GM19397 (cell line): ENCODE measurements around the gene HDGFL3.
"Not testable (repeated sequence)": the region's sequence is repeated elsewhere in the genome, so short reads cannot be mapped to it uniquely, and the experiment has no call there.

Source experiments
- ATAC-seq: cut with Tn5 transposase; IDR thresholded peaks from one replicate; pipeline ENCODE4 v1.9.1; 2021; ENCODE audit warnings: mild to moderate bottlenecking, moderate library complexity; ENCODE audit not compliant: unreplicated experiment

Gene HDGFL3

DNA sequence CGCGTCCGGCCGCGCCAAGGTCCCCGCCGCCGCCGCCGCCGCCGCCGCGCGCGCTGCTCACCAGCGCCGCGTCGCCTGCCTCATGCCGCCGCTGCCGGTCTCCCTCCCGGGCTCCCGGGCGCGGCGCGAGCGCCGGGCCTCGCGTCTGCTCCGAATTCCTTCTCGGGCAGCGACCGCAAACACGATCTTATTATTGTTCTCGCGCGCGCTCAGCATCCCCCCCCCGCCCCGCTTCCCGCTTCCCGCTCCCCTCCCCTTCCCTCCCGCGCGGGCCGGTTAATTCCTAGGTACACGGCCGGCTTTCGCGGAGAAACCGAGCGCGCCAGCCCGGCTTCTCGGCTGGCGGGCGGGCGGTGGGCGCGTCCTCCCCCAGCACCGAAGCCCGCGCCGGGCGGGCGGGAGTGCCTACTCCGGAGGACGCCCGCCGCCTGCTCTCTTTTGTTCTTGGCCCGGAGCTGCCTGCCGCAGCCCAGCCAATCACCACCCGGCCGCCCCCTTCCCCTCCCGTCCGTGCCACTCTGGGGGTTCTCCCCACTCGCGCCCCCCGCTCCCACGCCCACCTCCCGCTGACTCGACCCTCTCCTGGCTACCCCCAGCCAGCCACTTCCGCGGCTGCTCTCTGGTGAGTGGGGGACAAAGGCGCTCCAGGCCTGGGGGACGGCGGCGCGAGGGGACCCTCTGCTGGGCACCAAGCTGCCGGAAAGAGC is at the start of gene HDGFL3:
TSS of gene HDGFL3 (minus strand) at position 164 of the 707 bp plus-strand sequence. CDS start 409 bp downstream, outside the sequence.
- peak; percentile 50 for ATAC-seq

DNA sequence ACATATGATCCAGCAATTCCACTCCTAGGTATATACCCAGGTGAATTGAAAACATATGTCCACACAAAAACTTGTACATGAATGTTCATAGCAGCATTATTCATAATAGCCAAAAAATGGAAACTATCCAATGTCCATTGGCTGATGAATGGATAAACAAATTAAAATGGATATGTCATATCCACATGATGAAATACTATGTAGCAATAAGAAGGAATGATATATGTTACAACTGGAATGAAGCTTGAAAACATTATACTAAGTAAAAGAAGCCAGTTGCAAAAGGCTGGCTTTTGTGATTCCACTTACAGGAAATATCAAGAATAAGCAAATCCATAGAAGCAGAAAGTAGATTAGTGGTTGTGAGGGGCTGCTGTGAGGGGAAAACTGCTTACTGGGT is 43.2 kb upstream of the HDGFL3 start:
- no peak for ATAC-seq

DNA sequence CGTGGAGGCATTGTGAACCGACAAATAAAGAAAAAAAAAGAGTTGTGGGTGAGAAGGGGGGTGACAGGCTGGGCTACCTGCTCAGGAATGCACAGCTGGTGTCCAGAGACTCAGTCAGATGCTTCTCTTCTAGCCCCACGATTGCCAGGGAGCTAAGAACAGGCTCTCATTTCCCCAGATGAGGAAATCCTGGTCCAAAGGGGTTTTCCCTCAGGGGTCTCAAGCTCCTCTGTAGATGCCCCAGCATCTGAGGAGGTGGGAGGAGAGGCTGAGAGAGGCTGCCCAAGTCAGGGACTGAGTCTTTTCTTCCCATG is 41.4 kb upstream of the HDGFL3 start:
- no peak for ATAC-seq

DNA sequence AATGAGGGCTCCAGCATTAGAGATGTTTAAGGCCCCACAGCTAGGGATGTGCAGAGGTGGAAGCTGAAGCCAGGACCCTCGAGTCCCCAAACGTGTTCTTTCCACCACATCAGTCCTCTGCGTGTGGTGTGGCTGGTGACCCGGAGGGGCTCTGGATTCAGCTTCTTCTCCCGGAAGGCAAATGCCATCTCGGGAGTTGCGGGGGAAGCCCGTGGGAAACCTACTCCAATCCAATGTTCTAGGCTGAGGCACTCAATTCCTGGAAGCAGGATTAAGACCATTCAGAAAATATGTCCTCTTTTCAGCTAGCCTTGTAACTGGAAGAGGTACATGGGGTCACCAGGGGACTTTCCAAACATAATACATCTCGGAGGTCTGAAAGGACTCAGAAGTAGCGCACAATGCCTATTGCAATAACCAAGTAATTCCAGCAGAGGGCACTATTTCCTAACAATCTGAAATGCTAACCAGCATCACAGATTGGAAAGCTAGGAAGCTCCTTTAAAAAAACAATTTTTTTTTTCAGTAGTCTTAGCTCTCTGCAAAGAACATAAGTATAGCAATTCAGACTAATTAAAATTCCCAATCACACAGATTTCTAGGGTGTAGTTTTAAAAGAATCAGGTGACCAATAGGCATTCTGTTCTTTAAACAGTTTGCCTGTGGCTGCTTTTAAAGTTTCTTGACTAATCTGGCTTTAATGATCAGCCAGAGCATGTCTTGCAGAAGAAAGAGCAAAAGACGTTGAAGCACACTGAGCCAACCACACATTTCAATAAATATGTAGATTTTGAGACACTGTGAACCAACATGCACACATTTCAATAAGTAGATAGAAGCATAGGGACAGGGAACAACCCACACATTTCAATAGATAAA is 40.8 kb upstream of the HDGFL3 start:
- ATAC-seq: no peak

DNA sequence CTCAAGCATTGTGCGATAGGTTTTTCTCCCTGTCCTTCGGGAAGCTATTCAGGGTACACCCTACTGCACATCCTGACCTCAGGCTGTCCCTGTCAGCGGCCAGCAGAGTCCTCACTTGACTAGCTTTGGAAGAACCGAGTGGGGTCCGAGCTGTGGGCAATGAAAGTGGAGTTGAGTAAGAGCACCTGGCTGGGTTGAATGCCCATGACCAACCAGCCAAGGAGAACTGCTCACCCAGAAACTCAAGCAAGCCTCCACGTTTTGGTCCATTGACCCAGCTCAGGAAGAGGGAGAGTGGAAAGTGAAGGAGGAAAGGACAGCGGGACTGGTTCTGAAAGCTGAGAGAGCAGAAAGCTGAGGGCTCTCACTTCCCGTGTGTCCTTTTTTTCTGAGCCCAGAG is 36.0 kb upstream of the HDGFL3 start:
- no peak for ATAC-seq

DNA sequence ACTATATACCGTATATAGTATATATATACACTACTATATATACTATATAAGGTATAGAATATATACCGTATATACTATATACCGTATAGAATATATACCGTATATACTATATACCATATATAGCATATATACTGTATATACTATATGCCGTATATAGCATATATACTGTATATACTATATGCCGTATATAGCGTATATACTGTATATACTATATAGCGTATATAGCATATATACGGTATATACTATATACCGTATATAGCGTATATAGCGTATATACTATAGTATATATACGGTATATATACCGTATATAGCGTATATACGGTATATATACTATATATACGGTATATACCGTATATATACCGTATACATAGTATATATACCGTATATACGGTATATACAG is 22.6 kb upstream of the HDGFL3 start:
- no peak for ATAC-seq

DNA sequence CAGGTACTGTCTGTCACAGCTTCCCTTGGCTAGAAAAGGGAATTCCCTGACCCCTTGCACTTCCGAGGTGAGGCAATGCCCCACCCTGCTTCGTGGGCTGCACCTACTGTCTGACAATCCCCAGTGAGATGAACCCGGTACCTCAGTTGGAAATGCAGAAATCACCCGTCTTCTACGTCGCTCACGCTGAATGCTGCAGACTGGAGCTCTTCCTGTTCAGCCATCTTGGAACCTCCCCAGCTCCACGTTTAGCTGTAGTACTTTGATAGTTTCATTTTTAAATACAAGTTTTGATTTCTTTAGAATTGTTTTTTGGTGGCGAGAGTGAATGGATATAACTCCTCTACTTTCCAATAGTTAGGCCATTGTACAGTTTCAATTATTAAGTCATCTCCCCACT is 17.8 kb upstream of the HDGFL3 start:
- ATAC-seq: no peak

DNA sequence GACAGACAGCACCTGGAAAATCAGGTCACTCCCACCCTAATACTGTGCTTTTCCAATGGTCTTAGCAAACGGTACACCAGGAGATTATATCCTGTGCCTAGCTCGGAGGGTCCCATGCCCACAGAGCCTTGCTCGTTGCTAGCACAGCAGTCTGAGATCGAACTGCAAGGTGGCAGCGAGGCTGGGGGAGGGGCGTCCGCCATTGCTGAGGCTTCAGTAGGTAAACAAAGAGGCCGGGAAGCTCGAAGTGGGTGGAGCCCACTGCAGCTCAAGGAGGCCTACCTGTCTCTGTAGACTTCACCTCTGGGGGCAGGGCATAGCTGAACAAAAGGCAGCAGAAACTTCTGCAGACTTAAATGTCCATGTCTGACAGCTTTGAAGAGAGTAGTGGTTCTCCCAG is 14.2 kb upstream of the HDGFL3 start:
- ATAC-seq: not testable (repeated sequence)

DNA sequence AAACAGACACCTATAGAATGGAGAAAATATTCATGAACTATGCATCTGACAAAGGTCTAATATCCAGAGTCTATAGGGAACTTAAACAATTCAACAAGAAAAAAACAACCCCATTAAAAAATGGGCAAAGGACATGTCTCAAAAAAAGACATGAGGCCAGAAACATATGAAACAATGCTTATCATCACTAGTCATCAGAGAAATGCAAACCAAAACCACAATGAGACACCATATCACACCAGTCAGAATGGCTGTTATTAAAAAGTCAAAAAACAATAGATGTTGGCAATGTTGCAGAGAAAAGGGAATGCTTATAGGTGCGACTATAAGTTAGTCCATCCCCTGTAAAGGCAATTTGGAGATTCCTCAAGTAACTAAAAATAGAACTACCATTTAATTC is 11.4 kb upstream of the HDGFL3 start:
- ATAC-seq: no peak

DNA sequence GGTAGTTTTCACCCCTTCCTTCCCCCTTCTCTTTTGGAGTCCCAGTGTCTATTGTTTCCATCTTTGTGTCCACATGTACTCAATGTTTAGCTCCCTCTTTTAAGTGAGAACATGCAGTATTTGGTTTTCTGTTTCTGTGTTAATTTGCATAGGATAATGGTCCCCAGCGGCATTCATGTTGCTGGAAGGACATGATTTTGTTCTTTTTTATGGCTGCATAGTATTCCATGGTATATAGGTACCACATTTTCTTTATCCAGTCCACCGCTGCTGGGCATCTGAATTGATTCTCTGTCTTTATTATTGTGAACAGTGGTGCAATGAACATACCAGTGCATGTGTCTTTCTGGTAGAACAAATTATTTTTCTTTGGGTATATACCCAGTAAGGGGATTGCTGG is 7.7 kb upstream of the HDGFL3 start:
- ATAC-seq: no peak

DNA sequence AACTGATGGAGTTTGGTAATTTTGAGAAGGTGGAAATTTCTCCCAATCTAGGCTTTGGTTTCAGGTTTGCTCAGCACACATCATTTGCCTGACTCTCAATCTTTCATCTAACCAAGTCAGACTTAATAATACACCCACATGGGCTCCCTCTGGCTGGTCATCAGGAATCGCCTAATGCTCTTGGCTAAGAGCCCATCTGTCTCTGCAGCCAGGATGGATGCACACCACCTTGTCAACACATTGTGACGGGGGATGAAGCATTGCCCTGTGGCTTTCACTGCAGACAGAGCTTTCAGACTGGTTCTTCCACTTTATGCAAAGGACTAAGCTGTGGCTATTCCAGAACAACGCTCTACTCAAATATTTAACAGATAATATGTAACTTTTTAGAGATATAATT is 3.0 kb upstream of the HDGFL3 start:
- ATAC-seq: no peak

DNA sequence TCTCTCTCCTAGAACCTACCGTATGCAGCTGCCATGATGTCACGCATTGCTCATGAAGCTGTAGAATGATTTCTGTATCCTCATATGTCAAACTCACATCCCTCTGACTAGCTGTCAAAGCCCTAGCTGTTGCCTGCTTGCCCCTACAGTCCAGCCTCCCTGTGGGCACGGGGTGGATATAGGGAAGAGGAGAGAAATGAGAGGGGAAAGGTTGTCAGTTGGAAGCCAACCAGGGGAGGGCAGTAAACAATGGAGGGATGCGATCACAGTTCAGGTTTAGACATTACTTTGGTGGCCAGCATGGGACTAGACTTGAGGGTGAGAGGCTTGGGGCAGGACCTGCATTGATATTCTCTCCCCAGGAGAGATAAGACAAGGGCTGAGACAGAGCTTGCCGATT is 1.7 kb upstream of the HDGFL3 start:
- no peak for ATAC-seq

DNA sequence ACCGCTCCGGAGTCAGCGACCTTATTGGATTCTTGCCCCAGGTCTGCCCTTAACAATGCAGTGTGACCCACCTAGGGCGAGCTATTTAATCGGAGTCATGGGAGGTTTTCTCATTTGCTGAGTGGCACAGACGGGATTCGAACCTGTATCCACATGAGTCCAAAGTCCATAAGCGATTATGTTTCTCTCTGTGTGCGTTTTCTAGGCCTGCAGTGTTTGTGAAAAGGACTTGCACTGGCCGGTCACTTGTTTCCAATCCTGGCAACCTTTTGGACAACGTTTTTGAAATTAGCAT is 691 bp upstream of the HDGFL3 start:
- no peak for ATAC-seq

DNA sequence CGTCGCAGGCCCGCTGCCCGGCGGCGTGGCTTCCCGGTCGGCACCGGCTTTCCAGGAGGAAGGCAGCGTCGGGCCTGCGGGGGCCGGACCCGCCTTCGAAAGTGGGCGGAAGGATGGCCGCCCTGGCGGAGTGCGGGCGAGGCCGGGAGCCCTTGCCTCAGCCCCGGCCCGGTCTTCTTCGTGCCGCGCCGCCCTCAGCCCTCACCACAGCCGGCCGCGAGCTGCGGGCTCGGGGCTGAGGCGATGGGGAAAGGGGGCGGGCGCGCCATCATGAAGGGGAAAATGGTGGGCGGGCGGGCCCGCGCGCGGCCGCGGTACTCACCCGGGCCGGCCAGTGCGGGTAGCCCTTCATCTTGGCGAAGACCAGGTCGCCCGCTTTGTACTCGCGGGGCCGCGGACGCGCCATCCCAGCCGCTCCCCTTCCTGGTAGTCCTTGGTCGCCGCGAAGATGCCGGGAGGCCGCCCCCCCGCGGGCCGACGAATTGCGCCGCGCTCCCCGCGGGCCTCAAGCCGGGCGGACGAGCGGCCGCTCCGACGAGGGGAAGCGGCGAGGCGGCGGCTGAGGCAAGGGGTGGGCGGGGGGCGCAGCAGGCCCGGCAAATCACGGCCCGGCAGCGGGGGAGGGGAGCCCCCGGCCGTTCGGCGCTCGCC is 489 bp downstream of the HDGFL3 start:
- ATAC-seq: peak; percentile 47

DNA sequence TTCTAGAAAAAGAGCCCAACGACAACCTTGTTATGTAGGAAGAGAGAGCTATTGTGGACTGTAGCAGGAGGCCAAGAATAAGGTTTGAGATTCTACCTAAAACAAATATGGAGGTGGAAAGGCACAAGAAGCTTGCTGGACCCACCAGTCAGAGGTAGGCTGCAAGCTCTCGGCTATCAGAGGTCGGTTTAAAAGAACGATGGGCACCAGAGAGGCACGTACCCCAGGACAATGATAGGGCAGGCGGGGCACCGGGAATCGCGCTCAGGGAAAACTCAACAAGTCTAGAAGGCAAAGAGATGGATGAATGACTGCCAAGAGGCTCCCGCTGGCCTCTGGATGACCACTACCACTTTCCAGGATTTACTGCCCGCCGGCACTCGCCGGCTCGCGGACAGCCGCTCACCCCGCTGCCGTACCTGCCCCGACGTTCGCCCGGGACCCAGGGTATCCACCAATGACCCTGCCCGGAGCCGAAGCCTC is 1.1 kb downstream of the HDGFL3 start:
- ATAC-seq: no peak

DNA sequence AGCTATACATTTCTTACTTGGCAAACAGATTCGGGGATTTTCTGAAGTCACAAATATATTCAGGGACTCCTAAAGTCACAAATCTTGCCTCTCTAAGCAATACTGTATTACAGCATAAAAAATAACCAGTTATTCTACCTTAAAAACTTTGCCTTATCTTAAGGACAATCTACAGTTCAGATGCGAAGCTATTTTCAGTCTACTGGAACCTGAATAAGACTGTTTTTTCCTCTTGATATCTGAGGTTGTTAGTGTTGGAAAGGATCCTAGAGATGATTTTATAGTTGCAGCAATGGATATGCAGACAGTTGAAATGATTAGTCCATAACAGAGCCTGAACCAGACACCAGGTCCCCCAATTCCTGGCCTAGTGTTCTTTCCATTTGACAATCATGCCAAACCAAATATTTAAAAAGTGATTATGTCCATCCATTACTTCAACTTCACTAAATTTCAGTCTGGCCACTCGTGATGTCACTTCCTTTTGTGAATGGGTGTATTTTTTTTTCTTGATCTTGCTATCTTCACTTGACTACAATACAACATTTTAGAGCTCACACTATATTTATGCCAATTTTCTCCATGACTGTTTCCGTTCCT is 1.8 kb downstream of the HDGFL3 start:
- ATAC-seq: no peak

DNA sequence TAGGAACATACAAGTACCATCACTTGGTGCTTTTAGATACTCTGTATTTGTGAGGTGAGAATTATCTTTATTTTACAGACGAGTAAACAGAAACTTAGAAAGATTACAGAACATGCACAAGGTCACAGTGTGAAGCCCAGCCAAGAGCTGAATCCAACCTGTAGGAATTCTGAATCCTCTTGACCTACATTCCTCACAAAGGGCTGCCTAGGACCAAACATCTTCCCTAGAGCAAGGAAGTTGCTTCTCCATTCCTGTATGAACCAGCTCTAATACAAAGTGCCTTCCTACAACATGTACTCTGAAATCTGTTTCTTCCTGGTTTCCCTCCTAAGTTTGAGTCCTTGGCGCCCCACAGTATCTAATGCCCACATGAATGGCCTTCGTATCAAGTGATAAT is 2.9 kb downstream of the HDGFL3 start:
- ATAC-seq: no peak

DNA sequence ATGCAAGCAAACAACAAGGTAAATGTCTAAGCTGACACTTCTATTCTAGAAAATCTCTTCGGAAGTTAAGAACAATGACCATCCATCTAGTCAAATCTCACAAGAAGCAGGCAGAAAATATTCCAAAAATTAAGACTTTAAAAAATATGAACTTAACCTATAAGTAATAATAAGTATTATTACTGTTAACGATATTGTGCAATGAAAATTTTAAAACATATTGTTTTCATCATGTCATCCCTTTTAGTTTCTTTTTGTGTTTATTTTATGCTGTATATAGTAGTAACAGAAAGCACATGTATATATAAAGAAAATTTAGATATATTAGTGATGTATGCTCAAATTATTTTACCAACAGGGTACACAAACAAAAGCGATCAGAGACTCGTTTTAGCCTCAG is 4.1 kb downstream of the HDGFL3 start:
- ATAC-seq: no peak

DNA sequence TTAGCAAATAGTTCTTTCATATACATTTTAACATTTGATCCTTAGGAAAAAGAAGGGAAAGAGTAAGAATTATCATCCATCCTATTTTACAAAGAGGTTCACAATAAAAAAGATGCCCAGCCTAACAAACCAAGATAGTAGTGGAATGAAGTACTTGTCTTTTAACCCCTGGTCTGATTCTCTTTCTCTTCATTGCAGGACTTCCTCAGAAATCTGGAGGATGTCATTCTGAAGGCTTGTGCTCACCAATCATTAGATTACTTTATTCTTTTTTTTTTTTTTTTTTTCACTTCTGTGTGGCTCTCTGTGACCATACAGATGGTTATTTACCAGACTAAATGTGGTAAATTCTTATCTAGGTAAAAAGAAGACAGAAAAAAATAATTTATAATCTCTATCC is 7.0 kb downstream of the HDGFL3 start:
- no peak for ATAC-seq

DNA sequence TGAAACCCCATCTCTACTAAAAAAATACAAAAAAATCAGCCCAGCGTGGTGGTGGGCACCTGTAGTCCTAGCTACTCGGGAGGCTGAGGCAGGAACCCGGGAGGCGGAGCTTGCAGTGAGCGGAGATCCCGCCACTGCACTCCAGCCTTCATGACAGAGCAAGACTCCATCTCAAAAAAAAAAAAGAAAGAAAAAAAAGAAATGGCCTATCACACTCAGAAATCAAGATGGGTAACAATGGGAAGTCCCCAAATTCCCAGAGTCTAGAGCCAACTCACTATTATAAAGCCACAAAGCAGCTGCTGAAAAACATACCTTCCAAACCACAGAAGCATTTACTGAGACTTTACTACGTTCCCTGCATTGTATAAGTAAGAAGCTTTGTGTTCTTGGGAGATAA is 7.5 kb downstream of the HDGFL3 start:
- ATAC-seq: no peak

DNA sequence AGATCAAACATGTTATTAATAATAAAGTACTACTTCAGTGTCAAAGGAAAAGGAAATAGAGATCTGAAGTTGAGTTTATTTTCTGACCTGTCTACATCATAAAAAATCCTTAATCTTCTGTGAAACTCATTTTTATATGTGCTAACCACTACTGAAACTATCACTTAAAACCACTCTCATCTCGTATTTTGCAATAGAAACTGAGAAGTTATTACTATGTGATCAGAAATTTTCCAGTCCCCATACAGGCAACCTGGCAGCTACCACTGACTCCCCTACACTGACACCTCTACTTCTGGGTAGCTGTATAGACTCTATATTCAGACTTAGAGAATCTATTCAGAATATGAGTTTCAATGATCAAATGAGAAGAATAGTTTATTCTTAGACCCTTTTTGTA is 8.3 kb downstream of the HDGFL3 start:
- ATAC-seq: peak; percentile 76

DNA sequence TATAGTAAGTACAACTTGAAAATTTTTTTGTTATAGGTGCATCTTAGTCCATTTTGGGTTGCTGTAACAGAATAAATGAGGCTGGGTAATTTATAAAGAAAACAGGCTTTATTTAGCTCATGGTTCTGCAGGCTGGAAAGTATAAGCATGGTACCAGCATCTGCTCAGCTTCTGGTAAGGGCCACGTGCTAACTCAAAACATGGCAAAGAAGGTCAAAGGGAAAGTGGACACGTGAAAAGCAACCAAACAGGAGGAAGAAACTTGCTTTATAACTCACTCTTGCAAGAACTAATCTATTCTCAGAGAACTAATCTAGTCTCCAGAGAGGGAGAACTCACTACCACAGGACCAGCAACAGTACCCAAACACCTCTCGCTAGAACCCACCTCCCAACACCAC is 9.1 kb downstream of the HDGFL3 start:
- no peak for ATAC-seq
